IMR-90 (cell line): ENCODE results near the gene ATP9B. TPM values are rescaled to one million over a fixed set of nuclear protein-coding genes. Genes with fewer than 3 reads are reported as not detected.

Experiments used
- ATAC-seq: fragments of 200-7000 bp; cut with Tn5 transposase; 2 replicates; pipeline ENCODE4 v1.9.1; 2020; ENCODE audit warnings: low read depth, mild to moderate bottlenecking, moderate library complexity
- BruUV-seq: library from RNA; stranded (reverse); fragments of 400-500 nt; replicated peaks from 2 replicates; lab custom pipeline; 2021; lab: Mats Ljungman, UMichigan
- CTCF ChIA-PET: fragments of 300-600 bp; formaldehyde crosslinking; extraction: SDS; loops from one replicate; lab custom pipeline; 2021; ENCODE audit warnings: antibody characterized with exemption; lab: Yijun Ruan, JAX
- POLR2A ChIA-PET: fragments of 300-600 bp; sonication (Branson Sonifier 250); formaldehyde crosslinking; loops from one replicate; lab custom pipeline; 2022; ENCODE audit warnings: antibody characterized with exemption; ENCODE audit not compliant: unreplicated experiment; lab: Charles Lee
- DNase-seq: peaks from one replicate; pipeline ENCODE4 v3.0.0; 2013
- H2AFZ ChIP-seq: replicated peaks from 2 replicates; pipeline ENCODE3; 2013; ENCODE audit warnings: low read length, mild to moderate bottlenecking; ENCODE audit not compliant: poor library complexity
- H2AK5ac ChIP-seq: 2 replicates; pipeline ENCODE4 v1.6.1; 2013; ENCODE audit warnings: low read depth, low read length, inconsistent platforms
- H2AK9ac ChIP-seq: replicated peaks from 2 replicates; pipeline ENCODE3; 2013; ENCODE audit warnings: mild to moderate bottlenecking, low read depth, low read length, moderate library complexity; ENCODE audit not compliant: poor library complexity
- H2BK120ac ChIP-seq: 2 replicates; pipeline ENCODE4 v1.6.1; 2013; ENCODE audit warnings: low read depth, low read length, inconsistent platforms
- H2BK15ac ChIP-seq: 3 replicates; pipeline ENCODE4 v1.6.1; 2013; ENCODE audit warnings: low read depth, low read length, inconsistent platforms
- H2BK20ac ChIP-seq: 2 replicates; pipeline ENCODE4 v1.6.1; 2013; ENCODE audit warnings: low read depth, mild to moderate bottlenecking, inconsistent platforms, low read length, moderate library complexity
- H2BK5ac ChIP-seq: 2 replicates; pipeline ENCODE4 v1.6.1; 2013; ENCODE audit warnings: mild to moderate bottlenecking, low read depth, low read length, inconsistent platforms; ENCODE audit not compliant: poor library complexity, severe bottlenecking
- H3K14ac ChIP-seq: replicated peaks from 2 replicates; pipeline ENCODE4 v1.6.1; 2013; ENCODE audit warnings: low read depth, low read length, inconsistent platforms
- H3K18ac ChIP-seq: 2 replicates; pipeline ENCODE4 v1.6.1; 2013; ENCODE audit warnings: low read depth, low read length, control low read depth
- H3K23ac ChIP-seq: 2 replicates; pipeline ENCODE4 v1.6.1; 2013; ENCODE audit warnings: low read depth, low read length, inconsistent platforms
- H3K27ac ChIP-seq: 2 replicates; pipeline ENCODE4 v1.5.1; 2013; ENCODE audit warnings: mild to moderate bottlenecking, control low read depth, low read length; ENCODE audit not compliant: insufficient read depth
- H3K27me3 ChIP-seq: 2 replicates; pipeline ENCODE4 v1.6.1; 2013; ENCODE audit warnings: low read length; ENCODE audit not compliant: control insufficient read depth, insufficient read depth
- H3K36me3 ChIP-seq: 2 replicates; pipeline ENCODE4 v1.6.1; 2013; ENCODE audit warnings: low read length, mixed read lengths; ENCODE audit not compliant: control insufficient read depth, insufficient read depth
- H3K4ac ChIP-seq: 2 replicates; pipeline ENCODE4 v1.6.1; 2013; ENCODE audit warnings: low read depth, low read length, inconsistent platforms
- H3K4me1 ChIP-seq: 2 replicates; pipeline ENCODE4 v1.6.1; 2013; ENCODE audit warnings: low read length, mixed read lengths; ENCODE audit not compliant: control insufficient read depth, insufficient read depth
- H3K4me2 ChIP-seq: 2 replicates; pipeline ENCODE4 v1.6.1; 2013; ENCODE audit warnings: low read depth, mild to moderate bottlenecking, control low read depth, low read length, moderate library complexity
- H3K4me3 ChIP-seq: 2 replicates; pipeline ENCODE4 v1.5.1; 2013; ENCODE audit warnings: low read depth, mild to moderate bottlenecking, control low read depth, low read length, moderate library complexity; ENCODE audit not compliant: insufficient read depth
- H3K56ac ChIP-seq: 2 replicates; pipeline ENCODE4 v1.6.1; 2013; ENCODE audit warnings: low read length, inconsistent platforms; ENCODE audit not compliant: insufficient read depth; ENCODE audit errors: extremely low read depth
- H3K79me1 ChIP-seq, 2 experiments: 2 replicates each; pipeline ENCODE4 v1.6.1; 2013; ENCODE audit warnings: low read length in 2 of 2, inconsistent platforms in 1 of 2, low read depth in 1 of 2
- H3K9ac ChIP-seq: 2 replicates; pipeline ENCODE4 v1.6.1; 2013; ENCODE audit warnings: low read depth, low read length, control low read depth
- H3K9me1 ChIP-seq: 2 replicates; pipeline ENCODE4 v1.6.1; 2013; ENCODE audit warnings: low read length, inconsistent platforms; ENCODE audit not compliant: insufficient read depth
- H3K9me3 ChIP-seq: 2 replicates; pipeline ENCODE4 v1.6.1; 2013; ENCODE audit warnings: low read length; ENCODE audit not compliant: control insufficient read depth, insufficient read depth
- H4K20me1 ChIP-seq: 2 replicates; pipeline ENCODE4 v1.6.1; 2013; ENCODE audit warnings: low read length, inconsistent platforms; ENCODE audit not compliant: insufficient read depth
- H4K5ac ChIP-seq: 2 replicates; pipeline ENCODE4 v1.6.1; 2013; ENCODE audit warnings: mild to moderate bottlenecking, low read depth, low read length, control low read depth
- H4K8ac ChIP-seq, 2 experiments: 2 replicates each; pipeline ENCODE4 v1.6.1; 2013; ENCODE audit warnings: low read depth in 2 of 2, low read length in 2 of 2, control low read depth in 1 of 2, inconsistent platforms in 1 of 2
- H4K91ac ChIP-seq: 2 replicates; pipeline ENCODE4 v1.6.1; 2013; ENCODE audit warnings: low read depth, low read length, inconsistent platforms; ENCODE audit not compliant: insufficient read depth
- BHLHE40 ChIP-seq: fragments of 150-350 bp; IDR thresholded peaks from 2 replicates; pipeline ENCODE4 v1.6.1; 2016; ENCODE audit warnings: mild to moderate bottlenecking, low read depth, low read length
- CHD1 ChIP-seq: IDR thresholded peaks from 2 replicates; pipeline ENCODE4 v1.6.1; 2012; ENCODE audit warnings: low read depth, low read length, improper control_type of control experiment
- CTCF ChIP-seq: conservative IDR thresholded peaks from 2 replicates; pipeline ENCODE4 v1.5.1; 2012; ENCODE audit warnings: mild to moderate bottlenecking, low read depth, low read length, improper control_type of control experiment
- MAFK ChIP-seq: IDR thresholded peaks from 2 replicates; pipeline ENCODE4 v1.6.1; 2012; ENCODE audit warnings: low read depth, low read length, improper control_type of control experiment
- MAZ ChIP-seq: IDR thresholded peaks from 2 replicates; pipeline ENCODE4 v1.6.1; 2012; ENCODE audit warnings: low read depth, mild to moderate bottlenecking, low read length, improper control_type of control experiment, moderate library complexity, borderline replicate concordance
- MXI1 ChIP-seq: IDR thresholded peaks from 2 replicates; pipeline ENCODE4 v1.6.1; 2012; ENCODE audit warnings: low read depth, mild to moderate bottlenecking, low read length, moderate library complexity, borderline replicate concordance
- NFE2L2 ChIP-seq: fragments of 150-350 bp; IDR thresholded peaks from 2 replicates; pipeline ENCODE4 v1.6.1; 2016; ENCODE audit warnings: low read depth, mild to moderate bottlenecking, low read length
- RAD21 ChIP-seq: IDR thresholded peaks from 2 replicates; pipeline ENCODE4 v1.6.1; 2012; ENCODE audit warnings: low read length, improper control_type of control experiment
- RFX5 ChIP-seq: IDR thresholded peaks from 2 replicates; pipeline ENCODE4 v1.8.0; 2012; ENCODE audit warnings: low read depth, mild to moderate bottlenecking, low read length, moderate library complexity
- SMC3 ChIP-seq: fragments of 150-350 bp; IDR thresholded peaks from 2 replicates; pipeline ENCODE4 v1.6.1; 2016; ENCODE audit warnings: low read depth, mild to moderate bottlenecking, antibody characterized with exemption, low read length, moderate library complexity
- WGBS, 2 experiments: methylation state at CpG; one replicate each; pipeline versions ENCODE4 v1.1.5 to v1.1.7; 2013; ENCODE audit warnings: missing lambda C conversion rate in 2 of 2; ENCODE audit not compliant: insufficient read length in 1 of 2; ENCODE audit errors: extremely low coverage in 2 of 2; 5-methylcytosine and 5-hydroxymethylcytosine counted together
- dilution Hi-C: fragments of 300-500 bp; cut with HindIII; formaldehyde crosslinking; loops from one replicate; pipeline ENCODE4 v1.14.3; 2018; ENCODE audit warnings: low sequenced_read_pairs; ENCODE audit not compliant: unreplicated experiment
- in situ Hi-C: fragments of 300-500 bp; cut with MboI; formaldehyde crosslinking; loops from 3 replicates; pipeline ENCODE4 v1.14.3; 2019; ENCODE audit warnings: low sequenced_read_pairs, inconsistent platforms, mixed read lengths
- intact Hi-C: fragments of 100-400 bp; cut with micrococcal nuclease; formaldehyde crosslinking; loops from 2 replicates; pipeline ENCODE4 v1.10.0; 2022
- polyA plus RNA-seq, 3 experiments: library from polyadenylated mRNA; depleted of rRNA; stranded (reverse); fragments of >200 nt; gene quantifications; 2 replicates each; pipeline ENCODE4 v1.2.3, GENCODE V29; 2012; ENCODE audit warnings: low replicate concordance in 1 of 3
- total RNA-seq: library from RNA; depleted of rRNA; stranded (reverse); fragments of >200 nt; gene quantifications from 2 replicates; pipeline ENCODE4 v1.2.3, GENCODE V29; 2012
- TF ChIP-seq, protein P1 (sequence below): fragments of 150-350 bp; IDR thresholded peaks from 2 replicates; pipeline ENCODE4 v1.6.1; 2017; ENCODE audit warnings: mild to moderate bottlenecking, antibody characterized with exemption, low read length, low read depth

The ATP9B gene
- total and polyA plus RNA-seq, 2 of the 4 experiments (the other 2 are of a cell fraction): 11.0 to 11.5 TPM

DNA sequence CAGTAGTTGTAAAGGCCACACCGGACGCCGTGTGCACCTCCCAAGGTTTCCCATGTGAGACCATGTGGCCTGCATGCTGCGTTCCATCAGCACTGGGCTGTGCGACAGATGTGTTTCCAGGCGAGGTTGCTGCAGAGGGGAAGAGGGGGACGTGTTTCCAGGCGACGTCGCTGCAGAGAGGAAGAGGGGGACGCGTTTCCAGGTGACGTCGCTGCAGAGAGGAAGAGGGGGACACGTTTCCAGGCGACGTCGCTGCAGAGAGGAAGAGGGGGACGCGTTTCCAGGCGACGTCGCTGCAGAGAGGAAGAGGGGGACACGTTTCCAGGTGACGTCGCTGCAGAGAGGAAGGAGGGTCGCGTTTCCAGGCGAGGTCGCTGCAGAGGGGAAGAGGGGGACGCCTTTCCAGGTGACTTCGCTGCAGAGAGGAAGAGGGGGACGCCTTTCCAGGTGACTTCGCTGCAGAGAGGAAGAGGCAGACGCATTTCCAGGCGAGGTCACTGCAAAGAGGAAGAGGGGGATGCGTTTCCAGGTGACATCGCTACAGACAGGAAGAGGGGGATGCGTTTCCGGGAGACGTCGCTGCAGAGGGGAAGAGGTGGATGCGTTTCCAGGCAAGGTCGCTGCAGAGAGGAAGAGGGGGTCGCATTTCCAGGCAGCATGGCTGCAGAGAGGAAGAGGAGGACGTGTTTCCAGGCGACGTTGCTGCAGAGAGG lies 351.0 kb downstream of the ATP9B start:
- in situ Hi-C loops (no loop called here), intact Hi-C loops (no loop called here), dilution Hi-C loops (no loop called here)
- Histone ChIP-seq H3K14ac (no peak overlapping the region), H3K4me1 (no peaks in the 10 kb centered on the region; the same call in 1 of the 2 replicates), H2AK9ac (no peak overlapping the region), H2BK20ac (no peak overlapping the region), H3K4me3 (no peak overlapping the region), H3K9me1 (no peaks in the 10 kb centered on the region), H3K4ac (no peak overlapping the region), H2BK15ac (no peak overlapping the region), H3K27ac (no peak overlapping the region), H3K79me1 (no peaks in the 10 kb centered on the region), H3K36me3 (peaks cover 4% of the 10 kb centered on the region; the same call in 1 of the 2 replicates), H4K20me1 (no peaks in the 10 kb centered on the region), H3K9ac (no peak overlapping the region), H2AFZ (no peak overlapping the region), H4K8ac (no peak overlapping the region), H2BK120ac (no peak overlapping the region), H2AK5ac (no peak overlapping the region), H3K23ac (no peak overlapping the region), H3K4me2 (no peak overlapping the region), H3K9me3 (no peaks in the 10 kb centered on the region), H3K18ac (no peak overlapping the region), H4K5ac (no peak overlapping the region), H2BK5ac (no peak overlapping the region), H3K27me3 (no peaks in the 10 kb centered on the region), H4K91ac (no peak overlapping the region), H3K56ac (no peak overlapping the region)
- TF ChIP-seq BHLHE40: no peak
- TF ChIP-seq MXI1: no peak
- TF ChIP-seq RFX5: no peak
- no peak for TF ChIP-seq MAZ
- TF ChIP-seq RAD21: no peak
- TF ChIP-seq NFE2L2: no peak
- TF ChIP-seq, protein P1, sequence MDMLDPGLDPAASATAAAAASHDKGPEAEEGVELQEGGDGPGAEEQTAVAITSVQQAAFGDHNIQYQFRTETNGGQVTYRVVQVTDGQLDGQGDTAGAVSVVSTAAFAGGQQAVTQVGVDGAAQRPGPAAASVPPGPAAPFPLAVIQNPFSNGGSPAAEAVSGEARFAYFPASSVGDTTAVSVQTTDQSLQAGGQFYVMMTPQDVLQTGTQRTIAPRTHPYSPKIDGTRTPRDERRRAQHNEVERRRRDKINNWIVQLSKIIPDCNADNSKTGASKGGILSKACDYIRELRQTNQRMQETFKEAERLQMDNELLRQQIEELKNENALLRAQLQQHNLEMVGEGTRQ: no peak
- no peak for TF ChIP-seq SMC3
- TF ChIP-seq MAFK: no peak
- no peak for TF ChIP-seq CTCF
- no peak for TF ChIP-seq CHD1
- ChIA-PET CTCF (no interaction called here), POLR2A (no interaction called here)
- WGBS, 2 experiments: 81% methylated on average over 29 of the region's 48 CpGs; no CpG with 5 or more reads in 1 of the 2 experiments
- ATAC-seq (no peak), DNase-seq (no peak)
- no TSS peak for BruUV-seq
